A549 (cell line): ENCODE results near the gene EPB41L5.

Experiments used
- POLR2A ChIP-seq: IDR thresholded peaks from 2 replicates; pipeline ENCODE4 v1.6.1; 2012; ENCODE audit warnings: mild to moderate bottlenecking, low read length
- RAD21 ChIP-seq, 2 experiments: fragments of >200 bp in 1 of 2; sonication (Bioruptor Twin) in 1 of 2; formaldehyde crosslinking in 1 of 2; IDR thresholded peaks in 1 of 2; conservative IDR thresholded peaks in 1 of 2; 2 replicates in 1 of 2; 3 replicates in 1 of 2; pipeline ENCODE4 v1.6.1; 2012 to 2018; ENCODE audit warnings: inconsistent platforms in 1 of 2
- TF ChIP-seq, protein P1 (sequence below): fragments of 200-600 bp; sonication (generic); IDR thresholded peaks from 2 replicates; pipeline ENCODE4 v1.6.1; 2016; ENCODE audit warnings: antibody characterized with exemption, mild to moderate bottlenecking, moderate library complexity

- peak; percentile 78 to 84 for TF ChIP-seq RAD21 (conservative IDR thresholded peaks at IDR 0.05 in 1 of 2, IDR thresholded peaks at IDR 0.05 in 1 of 2)
- TF ChIP-seq POLR2A, result no peak
- TF ChIP-seq, protein P1, sequence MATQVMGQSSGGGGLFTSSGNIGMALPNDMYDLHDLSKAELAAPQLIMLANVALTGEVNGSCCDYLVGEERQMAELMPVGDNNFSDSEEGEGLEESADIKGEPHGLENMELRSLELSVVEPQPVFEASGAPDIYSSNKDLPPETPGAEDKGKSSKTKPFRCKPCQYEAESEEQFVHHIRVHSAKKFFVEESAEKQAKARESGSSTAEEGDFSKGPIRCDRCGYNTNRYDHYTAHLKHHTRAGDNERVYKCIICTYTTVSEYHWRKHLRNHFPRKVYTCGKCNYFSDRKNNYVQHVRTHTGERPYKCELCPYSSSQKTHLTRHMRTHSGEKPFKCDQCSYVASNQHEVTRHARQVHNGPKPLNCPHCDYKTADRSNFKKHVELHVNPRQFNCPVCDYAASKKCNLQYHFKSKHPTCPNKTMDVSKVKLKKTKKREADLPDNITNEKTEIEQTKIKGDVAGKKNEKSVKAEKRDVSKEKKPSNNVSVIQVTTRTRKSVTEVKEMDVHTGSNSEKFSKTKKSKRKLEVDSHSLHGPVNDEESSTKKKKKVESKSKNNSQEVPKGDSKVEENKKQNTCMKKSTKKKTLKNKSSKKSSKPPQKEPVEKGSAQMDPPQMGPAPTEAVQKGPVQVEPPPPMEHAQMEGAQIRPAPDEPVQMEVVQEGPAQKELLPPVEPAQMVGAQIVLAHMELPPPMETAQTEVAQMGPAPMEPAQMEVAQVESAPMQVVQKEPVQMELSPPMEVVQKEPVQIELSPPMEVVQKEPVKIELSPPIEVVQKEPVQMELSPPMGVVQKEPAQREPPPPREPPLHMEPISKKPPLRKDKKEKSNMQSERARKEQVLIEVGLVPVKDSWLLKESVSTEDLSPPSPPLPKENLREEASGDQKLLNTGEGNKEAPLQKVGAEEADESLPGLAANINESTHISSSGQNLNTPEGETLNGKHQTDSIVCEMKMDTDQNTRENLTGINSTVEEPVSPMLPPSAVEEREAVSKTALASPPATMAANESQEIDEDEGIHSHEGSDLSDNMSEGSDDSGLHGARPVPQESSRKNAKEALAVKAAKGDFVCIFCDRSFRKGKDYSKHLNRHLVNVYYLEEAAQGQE, result no peak
Measured at GRCh38 chr2:120109186-120110061, 96.5 kb downstream of the EPB41L5 start.
